Peyer's patch (tissue), 4 donors: ENCODE data around the gene SC5D.

Experiments
- POLR2A ChIP-seq, 2 donors: fragments of 450-650 bp; IDR thresholded peaks; one replicate each; pipeline ENCODE4 v1.5.1; 2017; ENCODE audit warnings: antibody characterized with exemption in 2 of 2, mild to moderate bottlenecking in 2 of 2, moderate library complexity in 2 of 2
- TF ChIP-seq, protein P1 (sequence below), 6 experiments: fragments of 450-650 bp in 4 of 6; fragments of 200-600 bp in 2 of 6; sonication (generic) in 1 of 6; IDR thresholded peaks; one replicate each; pipeline ENCODE4 v1.5.1; 2017 to 2019; ENCODE audit warnings: antibody characterized with exemption in 6 of 6, mild to moderate bottlenecking in 3 of 6, moderate library complexity in 1 of 6

DNA sequence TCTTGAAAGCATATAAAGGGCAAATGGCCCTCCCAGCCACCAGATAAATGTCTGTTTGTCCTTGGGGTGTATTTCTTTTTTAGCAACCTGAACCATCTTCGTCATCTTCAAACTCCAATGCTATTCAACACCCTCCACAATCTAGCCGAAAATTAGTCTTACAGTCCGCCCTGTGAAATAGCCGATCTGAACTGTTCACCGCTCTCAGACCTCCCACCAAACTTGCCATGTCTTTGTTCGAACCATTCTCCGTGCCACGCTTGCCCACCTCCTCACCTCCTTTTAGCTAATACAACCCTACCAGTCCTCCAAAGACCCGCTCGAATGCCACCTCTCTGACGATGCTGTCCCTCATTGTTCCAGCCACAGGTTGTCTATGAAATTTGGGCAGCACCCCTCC lies 46.0 kb downstream of the SC5D start:
- TF ChIP-seq, protein P1, sequence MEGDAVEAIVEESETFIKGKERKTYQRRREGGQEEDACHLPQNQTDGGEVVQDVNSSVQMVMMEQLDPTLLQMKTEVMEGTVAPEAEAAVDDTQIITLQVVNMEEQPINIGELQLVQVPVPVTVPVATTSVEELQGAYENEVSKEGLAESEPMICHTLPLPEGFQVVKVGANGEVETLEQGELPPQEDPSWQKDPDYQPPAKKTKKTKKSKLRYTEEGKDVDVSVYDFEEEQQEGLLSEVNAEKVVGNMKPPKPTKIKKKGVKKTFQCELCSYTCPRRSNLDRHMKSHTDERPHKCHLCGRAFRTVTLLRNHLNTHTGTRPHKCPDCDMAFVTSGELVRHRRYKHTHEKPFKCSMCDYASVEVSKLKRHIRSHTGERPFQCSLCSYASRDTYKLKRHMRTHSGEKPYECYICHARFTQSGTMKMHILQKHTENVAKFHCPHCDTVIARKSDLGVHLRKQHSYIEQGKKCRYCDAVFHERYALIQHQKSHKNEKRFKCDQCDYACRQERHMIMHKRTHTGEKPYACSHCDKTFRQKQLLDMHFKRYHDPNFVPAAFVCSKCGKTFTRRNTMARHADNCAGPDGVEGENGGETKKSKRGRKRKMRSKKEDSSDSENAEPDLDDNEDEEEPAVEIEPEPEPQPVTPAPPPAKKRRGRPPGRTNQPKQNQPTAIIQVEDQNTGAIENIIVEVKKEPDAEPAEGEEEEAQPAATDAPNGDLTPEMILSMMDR (IDR thresholded peaks at IDR 0.05) = no peak
- no peak for TF ChIP-seq POLR2A (IDR thresholded peaks at IDR 0.05)
